HCT116 (cell line): ENCODE data around the gene SLC4A5. TPM values are rescaled to one million over a fixed set of nuclear protein-coding genes. Genes with fewer than 3 reads are reported as not detected.

ENCODE experiments used
- ATAC-seq: fragments of 200-7000 bp; cut with Tn5 transposase; 2 replicates; pipeline ENCODE4 v1.9.1; 2020; ENCODE audit warnings: mild to moderate bottlenecking, moderate library complexity
- BruUV-seq: library from RNA; stranded (reverse); fragments of 400-500 nt; replicated peaks from 2 replicates; lab custom pipeline; 2021; lab: Mats Ljungman, UMichigan
- CTCF ChIA-PET: fragments of 300-600 bp; sonication (Branson Sonifier 250); formaldehyde crosslinking; loops from one replicate; lab custom pipeline; 2021; ENCODE audit warnings: antibody characterized with exemption; lab: Charles Lee
- POLR2A ChIA-PET: fragments of 300-600, 350-600 bp; sonication (Branson Sonifier 250); formaldehyde crosslinking; loops from one replicate; lab custom pipeline; 2021; ENCODE audit warnings: antibody characterized with exemption; lab: Charles Lee
- RAD21 ChIA-PET, 2 experiments: fragments of 300-600 bp; sonication (Branson Sonifier 250); formaldehyde crosslinking; loops; one replicate each; lab custom pipeline; 2023; ENCODE audit warnings: low total read pairs in 2 of 2; ENCODE audit not compliant: uncharacterized antibody in 2 of 2, unreplicated experiment in 2 of 2, low non-redundant PET in 1 of 2; lab: Charles Lee
- DNase-seq: peaks from one replicate; pipeline ENCODE4 v3.0.0-alpha.2; 2010; ENCODE audit warnings: low read depth, low spot score
- H2AFZ ChIP-seq: fragments of 200-600 bp; shearing (Covaris generic), sonication (generic); 2 replicates; pipeline ENCODE4 v1.6.1; 2017; ENCODE audit warnings: low read depth, mixed run types, mixed read lengths, antibody characterized with exemption, low read length; ENCODE audit not compliant: poor library complexity, severe bottlenecking
- H3K27ac ChIP-seq: 2 replicates; pipeline ENCODE4 v1.5.1; 2012; ENCODE audit warnings: low read depth, low read length
- H3K27me3 ChIP-seq: fragments of 200-600 bp; sonication (generic); 2 replicates; pipeline ENCODE4 v1.6.1; 2016; ENCODE audit warnings: mixed run types, low read length, mixed read lengths; ENCODE audit not compliant: insufficient read depth
- H3K36me3 ChIP-seq, 2 experiments: fragments of 200-500 bp in 1 of 2; fragments of 200-600 bp in 1 of 2; sonication (Bioruptor generic) in 1 of 2; sonication (generic) in 1 of 2; 2 replicates each; pipeline versions ENCODE4 v1.5.1 to v1.6.1; 2014 to 2016; ENCODE audit warnings: low read length in 2 of 2, inconsistent platforms in 1 of 2, mixed read lengths in 1 of 2, mixed run types in 1 of 2; ENCODE audit not compliant: insufficient read depth in 2 of 2, control insufficient read depth in 1 of 2
- H3K4me1 ChIP-seq, 2 experiments: fragments of 200-600 bp in 1 of 2; sonication (generic) in 1 of 2; 2 replicates each; pipeline versions ENCODE4 v1.5.1 to v1.6.1; 2012 to 2017; ENCODE audit warnings: low read length in 2 of 2, inconsistent platforms in 1 of 2, mild to moderate bottlenecking in 1 of 2, mixed read lengths in 1 of 2, mixed run types in 1 of 2, moderate library complexity in 1 of 2; ENCODE audit not compliant: insufficient read depth in 2 of 2, control insufficient read depth in 1 of 2
- H3K4me2 ChIP-seq: fragments of 200-600 bp; sonication (generic); 2 replicates; pipeline ENCODE4 v1.6.1; 2017; ENCODE audit warnings: mixed run types, low read length, mixed read lengths
- H3K4me3 ChIP-seq, 2 experiments: fragments of 200-600 bp in 1 of 2; sonication (generic) in 1 of 2; replicated peaks in 1 of 2; 2 replicates each; pipeline ENCODE4 v1.5.1; 2011 to 2016; ENCODE audit warnings: low read length in 2 of 2, control low read depth in 1 of 2, low read depth in 1 of 2, mild to moderate bottlenecking in 1 of 2, mixed read lengths in 1 of 2, mixed run types in 1 of 2
- H3K79me2 ChIP-seq: fragments of 200-600 bp; sonication (generic); 2 replicates; pipeline ENCODE4 v1.6.1; 2017; ENCODE audit warnings: mild to moderate bottlenecking, mixed run types, low read length, moderate library complexity, mixed read lengths; ENCODE audit not compliant: insufficient read depth
- H3K9ac ChIP-seq: fragments of 200-600 bp; sonication (generic); 2 replicates; pipeline ENCODE4 v1.6.1; 2016; ENCODE audit warnings: low read length, mixed read lengths
- H3K9me2 ChIP-seq: fragments of 200-600 bp; sonication (generic), shearing (Covaris generic); 2 replicates; pipeline ENCODE4 v1.6.1; 2017; ENCODE audit warnings: mixed run types, mild to moderate bottlenecking, moderate library complexity; ENCODE audit not compliant: insufficient read depth
- H3K9me3 ChIP-seq, 2 experiments: fragments of 200-500 bp in 1 of 2; fragments of 200-600 bp in 1 of 2; sonication (Bioruptor generic) in 1 of 2; sonication (generic) in 1 of 2; 2 replicates each; pipeline ENCODE4 v1.6.1; 2014 to 2017; ENCODE audit warnings: low read length in 2 of 2, mixed read lengths in 2 of 2, inconsistent platforms in 1 of 2, low read depth in 1 of 2, mild to moderate bottlenecking in 1 of 2, mixed run types in 1 of 2, moderate library complexity in 1 of 2; ENCODE audit not compliant: control insufficient read depth in 1 of 2, insufficient read depth in 1 of 2
- H4K20me1 ChIP-seq: fragments of 200-600 bp; sonication (generic), shearing (Covaris generic); 2 replicates; pipeline ENCODE4 v1.6.1; 2017; ENCODE audit warnings: mixed run types, mild to moderate bottlenecking, moderate library complexity; ENCODE audit not compliant: insufficient read depth
- SIN3A ChIP-seq: IDR thresholded peaks from 2 replicates; pipeline ENCODE4 v1.6.1; 2012; ENCODE audit warnings: low read depth
- YY1 ChIP-seq: IDR thresholded peaks from 2 replicates; pipeline ENCODE4 v1.6.1; 2011; ENCODE audit warnings: low read length, low read depth, moderate library complexity, mild to moderate bottlenecking; ENCODE audit not compliant: insufficient replicate concordance; ENCODE audit errors: extremely low read depth
- intact Hi-C: fragments of 100-400 bp; cut with micrococcal nuclease; formaldehyde crosslinking; loops from 2 replicates; pipeline ENCODE4 v1.10.0; 2022
- total RNA-seq: library from RNA; stranded (reverse); gene quantifications from one replicate; pipeline ENCODE4 v1.2.1, GENCODE V29; 2021; ENCODE audit not compliant: unreplicated experiment

Gene SLC4A5
- total RNA-seq, 1 experiment from 2014 or later: 0.91 TPM

DNA sequence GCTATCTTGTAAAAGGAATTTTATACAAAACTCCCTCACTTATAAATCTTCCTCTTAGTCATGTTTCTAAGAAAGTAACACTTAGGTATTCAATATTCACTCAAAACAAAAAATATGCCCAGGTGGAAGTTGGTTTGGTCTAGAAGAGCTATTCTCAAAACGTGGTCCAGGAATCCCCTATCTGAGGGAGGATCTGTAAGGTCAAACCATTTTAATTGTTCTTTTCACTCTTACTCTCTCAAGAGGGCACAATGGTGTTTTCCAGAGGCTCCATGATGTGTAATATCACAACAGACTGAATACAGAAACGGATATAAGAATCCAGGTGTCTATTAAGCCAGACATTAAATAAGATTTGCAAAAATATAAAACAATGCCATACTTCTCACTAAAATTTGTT lies 174.5 kb downstream of the SLC4A5 start:
- Histone ChIP-seq H3K4me1 (no peaks in the 10 kb centered on the region), H3K27ac (no peak overlapping the region), H3K27me3 (no peaks in the 10 kb centered on the region), H3K79me2 (peaks cover 70% of the 10 kb centered on the region), H4K20me1 (peaks cover 4% of the 10 kb centered on the region; the same call in 1 of the 2 replicates), H3K36me3 (peaks cover 46 to 54% of the 10 kb centered on the region in 2 experiments), H3K9ac (no peak overlapping the region), H3K9me3 (no peaks in the 10 kb centered on the region), H3K4me2 (no peak overlapping the region), H3K9me2 (no peaks in the 10 kb centered on the region), H2AFZ (no peak overlapping the region), H3K4me3 (no peak overlapping the region)
- ATAC-seq: no peak
- CTCF ChIA-PET: no interaction called here
- POLR2A ChIA-PET: interaction anchor here (1.2 kb wide), 1 partner anchor 9 kb away, joined by 4 read pairs; the partner anchor contains the start of gene MOB1A
- TF ChIP-seq YY1: no peak
- no peak for TF ChIP-seq SIN3A
- no TSS peak for BruUV-seq
- DNase-seq: no peak
- intact Hi-C loops: no loop called here
- RAD21 ChIA-PET: no interaction called here

Other genes starting within 250 kb of the SLC4A5 start
- gene BOLA3, start 195.5 kb downstream of the SLC4A5 start, total RNA-seq: 62.9 TPM
- gene MOB1A, start 164.5 kb downstream of the SLC4A5 start, total RNA-seq: 132 TPM
- 445 TPM for gene MTHFD2, start 144.8 kb downstream of the SLC4A5 start, total RNA-seq
- gene DCTN1, start 36.9 kb upstream of the SLC4A5 start, total RNA-seq: 129 TPM
- 6.5 TPM for gene C2orf81, start 78.2 kb upstream of the SLC4A5 start, total RNA-seq
- gene WDR54, start 78.3 kb upstream of the SLC4A5 start, total RNA-seq: 54.9 TPM
- gene RTKN, start 98.5 kb upstream of the SLC4A5 start, total RNA-seq: 94.0 TPM
- gene INO80B, start 111.7 kb upstream of the SLC4A5 start, total RNA-seq: 24.0 TPM
- 64.7 TPM for gene WBP1, start 115.0 kb upstream of the SLC4A5 start, total RNA-seq
- gene MOGS, start 122.0 kb upstream of the SLC4A5 start, total RNA-seq: 72.9 TPM
- gene MRPL53, start 129.3 kb upstream of the SLC4A5 start, total RNA-seq: 65.4 TPM
- 15.0 TPM for gene CCDC142, start 139.6 kb upstream of the SLC4A5 start, total RNA-seq
- gene TTC31, start 139.7 kb upstream of the SLC4A5 start, total RNA-seq: 26.4 TPM
- 10.1 TPM for gene LBX2, start 156.2 kb upstream of the SLC4A5 start, total RNA-seq
- 39.9 TPM for gene PCGF1, start 164.3 kb upstream of the SLC4A5 start, total RNA-seq
- gene TLX2, start 171.0 kb upstream of the SLC4A5 start, total RNA-seq: not detected
- 0.98 TPM for gene DQX1, start 182.8 kb upstream of the SLC4A5 start, total RNA-seq
- 116 TPM for gene AUP1, start 186.3 kb upstream of the SLC4A5 start, total RNA-seq
- 36.2 TPM for gene HTRA2, start 186.5 kb upstream of the SLC4A5 start, total RNA-seq
- 4.1 TPM for gene LOXL3, start 210.5 kb upstream of the SLC4A5 start, total RNA-seq
- 18.8 TPM for gene DOK1, start 211.3 kb upstream of the SLC4A5 start, total RNA-seq